Measurements from ENCODE around the gene MZT2A.
"Not testable (repeated sequence)": the region's sequence is repeated elsewhere in the genome, so short reads cannot be mapped to it uniquely, and the experiment has no call there.

- not testable (repeated sequence) for TF ChIP-seq CTCF (IDR thresholded peaks at IDR 0.05; ENCODE audit: low read depth, low read length); EZH2phosphoT487 (IDR thresholded peaks at IDR 0.05; ENCODE audit: low read depth)
These were observed 5.8 kb downstream of the MZT2A start for GRCh38 chr2:131486201-131486902.
